GM23248 (cell line): ENCODE results near the gene COX6A1. TPM values are rescaled to one million over a fixed set of nuclear protein-coding genes. Genes with fewer than 3 reads are reported as not detected.

ENCODE experiments used
- DNase-seq: peaks from one replicate; pipeline ENCODE4 v3.0.0-alpha.2; 2015
- H2AFZ ChIP-seq: fragments of 200-600 bp; sonication (generic); 2 replicates; pipeline ENCODE4 v1.6.1; 2016; ENCODE audit warnings: antibody characterized with exemption
- H3F3A ChIP-seq: fragments of 200-600 bp; sonication (generic); 2 replicates; pipeline ENCODE4 v1.6.1; 2016; ENCODE audit warnings: mild to moderate bottlenecking, antibody characterized with exemption, mixed run types; ENCODE audit not compliant: insufficient read depth
- H3K27ac ChIP-seq: fragments of 200-600 bp; sonication (generic); 2 replicates; pipeline ENCODE4 v1.5.1; 2016; ENCODE audit warnings: mild to moderate bottlenecking
- H3K27me3 ChIP-seq: fragments of 200-600 bp; sonication (generic); replicated peaks from 2 replicates; pipeline ENCODE4 v1.6.1; 2016; ENCODE audit warnings: mild to moderate bottlenecking; ENCODE audit not compliant: insufficient read depth
- H3K36me3 ChIP-seq: fragments of 200-600 bp; sonication (generic); 2 replicates; pipeline ENCODE4 v1.6.1; 2016; ENCODE audit warnings: low read depth, mild to moderate bottlenecking
- H3K4me1 ChIP-seq: fragments of 200-600 bp; sonication (generic); 2 replicates; pipeline ENCODE4 v1.6.1; 2016; ENCODE audit warnings: mild to moderate bottlenecking; ENCODE audit not compliant: insufficient read depth
- H3K4me2 ChIP-seq: fragments of 200-600 bp; sonication (generic); one replicate; pipeline ENCODE4 v1.6.1; 2016; ENCODE audit warnings: mild to moderate bottlenecking; ENCODE audit not compliant: unreplicated experiment
- H3K4me3 ChIP-seq: fragments of 200-600 bp; sonication (generic); 2 replicates; pipeline ENCODE4 v1.5.1; 2016; ENCODE audit warnings: mild to moderate bottlenecking
- H3K79me2 ChIP-seq: fragments of 200-600 bp; sonication (generic); 2 replicates; pipeline ENCODE4 v1.6.1; 2016; ENCODE audit warnings: mild to moderate bottlenecking; ENCODE audit not compliant: insufficient read depth
- H3K9ac ChIP-seq: fragments of 200-600 bp; sonication (generic); 2 replicates; pipeline ENCODE4 v1.6.1; 2016; ENCODE audit warnings: mild to moderate bottlenecking
- H3K9me2 ChIP-seq: fragments of 200-600 bp; sonication (generic); 2 replicates; pipeline ENCODE4 v1.6.1; 2016; ENCODE audit warnings: mixed run types, mild to moderate bottlenecking, moderate library complexity; ENCODE audit not compliant: insufficient read depth
- H3K9me3 ChIP-seq: fragments of 200-600 bp; sonication (generic); one replicate; pipeline ENCODE4 v1.6.1; 2017; ENCODE audit warnings: low read depth
- H4K20me1 ChIP-seq: fragments of 200-600 bp; sonication (generic); 2 replicates; pipeline ENCODE4 v1.6.0; 2016; ENCODE audit not compliant: insufficient read depth
- EZH2 ChIP-seq: fragments of 200-600 bp; sonication (generic); IDR thresholded peaks from 2 replicates; pipeline ENCODE4 v1.6.1; 2018; ENCODE audit warnings: antibody characterized with exemption, mild to moderate bottlenecking; ENCODE audit not compliant: insufficient read depth, poor library complexity, severe bottlenecking
- EZH2phosphoT487 ChIP-seq: fragments of 200-600 bp; sonication (generic); IDR thresholded peaks from 2 replicates; pipeline ENCODE4 v1.6.1; 2018; ENCODE audit warnings: antibody characterized with exemption, moderate library complexity, mild to moderate bottlenecking, low read depth; ENCODE audit not compliant: insufficient read depth
- WGBS, 2 experiments: methylation state at CpG; one replicate each; pipeline ENCODE4 v1.1.6; 2015 to 2017; ENCODE audit warnings: low lambda C conversion rate in 2 of 2, low coverage in 1 of 2; ENCODE audit errors: missing lambda C conversion rate in 2 of 2; 5-methylcytosine and 5-hydroxymethylcytosine counted together
- in situ Hi-C: fragments of 300-500 bp; cut with MboI; formaldehyde crosslinking; loops from 2 replicates; pipeline ENCODE4 v1.15.0; 2020
- polyA plus RNA-seq: library from polyadenylated mRNA; unstranded; fragments of >200 nt; fragmentation: Nextera tagmentation; extraction: Ambion mirVana; gene quantifications from 2 replicates; pipeline ENCODE4 v1.2.1, GENCODE V29; 2016
- total RNA-seq: library from RNA; depleted of rRNA; stranded (reverse); fragments of >200 nt; shearing (Covaris generic); gene quantifications from 2 replicates; pipeline ENCODE4 v1.2.3, GENCODE V29; 2014

COX6A1 gene
- total and polyA plus RNA-seq, 2 experiments from 2014 or later, result 358 to 806 TPM

- H3K9me2 ChIP-seq, result no peaks in the 10 kb centered on the region
- no peaks in the 10 kb centered on the region for H3K79me2 ChIP-seq
- H3K27me3 ChIP-seq, result peaks cover 7% of the 10 kb centered on the region
- WGBS, 2 experiments, result 22% methylated on average over 3 of the region's 3 CpGs
- in situ Hi-C loops, result no loop called here
- H3K4me2 ChIP-seq, result no peak overlapping the region
- no peak overlapping the region for H2AFZ ChIP-seq
- no peak for DNase-seq
- no peak overlapping the region for H3K27ac ChIP-seq
- H3K4me3 ChIP-seq, result no peak overlapping the region
- H4K20me1 ChIP-seq, result no peaks in the 10 kb centered on the region
- H3K9me3 ChIP-seq, result no peaks in the 10 kb centered on the region
- H3K9ac ChIP-seq, result no peak overlapping the region
- H3F3A ChIP-seq, result no peaks in the 10 kb centered on the region
- no peaks in the 10 kb centered on the region for H3K4me1 ChIP-seq
- H3K36me3 ChIP-seq, result no peaks in the 10 kb centered on the region
- TF ChIP-seq EZH2phosphoT487, result no peak
- no peak for TF ChIP-seq EZH2
Observed at GRCh38 chr12:120403869-120404268, 34.0 kb upstream of the COX6A1 start.

- Histone ChIP-seq H3K27me3 (peaks cover 7% of the 10 kb centered on the region), H3F3A (no peaks in the 10 kb centered on the region), H4K20me1 (no peaks in the 10 kb centered on the region), H3K4me2 (no peak overlapping the region), H3K9ac (no peak overlapping the region), H3K27ac (no peak overlapping the region), H3K79me2 (no peaks in the 10 kb centered on the region), H3K36me3 (no peaks in the 10 kb centered on the region), H2AFZ (no peak overlapping the region), H3K9me3 (no peaks in the 10 kb centered on the region), H3K9me2 (no peaks in the 10 kb centered on the region), H3K4me3 (no peak overlapping the region), H3K4me1 (no peaks in the 10 kb centered on the region)
- 0 to 8% methylated on average over 1 of the region's 1 CpG for WGBS, 2 experiments
- in situ Hi-C loops, result no loop called here
- no peak for DNase-seq
- TF ChIP-seq EZH2 (no peak), EZH2phosphoT487 (no peak)
Observed at GRCh38 chr12:120404271-120404670, 33.6 kb upstream of the COX6A1 start.

GRCh38 chr12:120406069-120406468 is 31.8 kb upstream of the COX6A1 start:
- Histone ChIP-seq H3K79me2 (no peaks in the 10 kb centered on the region), H3K36me3 (no peaks in the 10 kb centered on the region), H3K9me2 (no peaks in the 10 kb centered on the region), H2AFZ (no peak overlapping the region), H3K9ac (no peak overlapping the region), H3K4me3 (no peak overlapping the region), H3K4me2 (no peak overlapping the region), H3K27me3 (peaks cover 7% of the 10 kb centered on the region), H3K4me1 (no peaks in the 10 kb centered on the region), H3K9me3 (no peaks in the 10 kb centered on the region), H3K27ac (no peak overlapping the region), H4K20me1 (no peaks in the 10 kb centered on the region), H3F3A (no peaks in the 10 kb centered on the region)
- in situ Hi-C loops, result no loop called here
- 67 to 74% methylated on average over 3 of the region's 3 CpGs for WGBS, 2 experiments
- no peak for DNase-seq
- TF ChIP-seq EZH2phosphoT487, result no peak
- no peak for TF ChIP-seq EZH2

GRCh38 chr12:120406553-120406952 is 31.4 kb upstream of the COX6A1 start:
- Histone ChIP-seq H3F3A (no peaks in the 10 kb centered on the region), H3K4me3 (no peak overlapping the region), H3K9me2 (no peaks in the 10 kb centered on the region), H3K79me2 (no peaks in the 10 kb centered on the region), H3K9ac (no peak overlapping the region), H3K4me1 (no peaks in the 10 kb centered on the region), H4K20me1 (no peaks in the 10 kb centered on the region), H2AFZ (no peak overlapping the region), H3K9me3 (no peaks in the 10 kb centered on the region), H3K4me2 (no peak overlapping the region), H3K27me3 (peaks cover 7% of the 10 kb centered on the region), H3K27ac (no peak overlapping the region), H3K36me3 (no peaks in the 10 kb centered on the region)
- no peak for TF ChIP-seq EZH2phosphoT487
- no peak for TF ChIP-seq EZH2
- no peak for DNase-seq
- in situ Hi-C loops, result no loop called here
- 72 to 82% methylated on average over 3 of the region's 3 CpGs for WGBS, 2 experiments

GRCh38 chr12:120408771-120409170 is 29.1 kb upstream of the COX6A1 start:
- no peak overlapping the region for H2AFZ ChIP-seq
- H3K4me1 ChIP-seq, result no peaks in the 10 kb centered on the region
- H3K79me2 ChIP-seq, result no peaks in the 10 kb centered on the region
- 82 to 84% methylated on average over 11 of the region's 11 CpGs for WGBS, 2 experiments
- no peak overlapping the region for H3K9ac ChIP-seq
- no peak overlapping the region for H3K27ac ChIP-seq
- no peaks in the 10 kb centered on the region; the same call in 1 of the 2 replicates for H3K27me3 ChIP-seq
- TF ChIP-seq EZH2phosphoT487 (no peak), EZH2 (no peak)
- no peaks in the 10 kb centered on the region for H3F3A ChIP-seq
- no peaks in the 10 kb centered on the region for H4K20me1 ChIP-seq
- H3K36me3 ChIP-seq, result no peaks in the 10 kb centered on the region
- H3K9me3 ChIP-seq, result no peaks in the 10 kb centered on the region
- DNase-seq, result no peak
- H3K9me2 ChIP-seq, result no peaks in the 10 kb centered on the region
- H3K4me3 ChIP-seq, result no peak overlapping the region
- H3K4me2 ChIP-seq, result no peak overlapping the region
- in situ Hi-C loops, result no loop called here
